GF-D8 (cell line): ENCODE results near the gene EP400.
"Not testable (repeated sequence)": the region's sequence is repeated elsewhere in the genome, so short reads cannot be mapped to it uniquely, and the experiment has no call there.

Experiments
- DNase-seq: peaks from one replicate; lab custom pipeline; 2025; lab: John Stamatoyannopoulos, UW

Gene EP400

GRCh38 chr12:131950182-131950913 is 606 bp downstream of the EP400 start:
- no peak for DNase-seq

GRCh38 chr12:131953810-131954209 is 4.1 kb downstream of the EP400 start:
- not testable (repeated sequence) for DNase-seq

DNA sequence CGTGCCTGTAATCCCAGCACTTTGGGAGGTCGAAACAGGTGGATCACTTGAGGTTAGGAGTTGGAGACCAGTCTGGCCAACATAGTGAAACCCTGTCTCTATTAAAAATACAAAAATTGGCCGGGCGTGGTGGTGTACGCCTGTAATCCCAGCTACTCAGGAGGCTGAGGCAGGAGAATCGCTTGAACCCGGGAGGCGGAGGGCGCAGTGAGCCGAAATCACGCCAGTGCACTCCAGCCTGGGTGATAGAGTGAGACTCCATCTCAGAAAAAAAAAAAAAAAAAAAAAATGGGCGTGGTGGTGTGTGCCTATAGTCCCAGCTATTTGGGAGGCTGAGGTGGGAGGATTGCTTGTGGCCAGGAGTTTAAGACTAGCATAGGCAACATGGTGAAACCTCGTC is 4.7 kb downstream of the EP400 start:
- not testable (repeated sequence) for DNase-seq

DNA sequence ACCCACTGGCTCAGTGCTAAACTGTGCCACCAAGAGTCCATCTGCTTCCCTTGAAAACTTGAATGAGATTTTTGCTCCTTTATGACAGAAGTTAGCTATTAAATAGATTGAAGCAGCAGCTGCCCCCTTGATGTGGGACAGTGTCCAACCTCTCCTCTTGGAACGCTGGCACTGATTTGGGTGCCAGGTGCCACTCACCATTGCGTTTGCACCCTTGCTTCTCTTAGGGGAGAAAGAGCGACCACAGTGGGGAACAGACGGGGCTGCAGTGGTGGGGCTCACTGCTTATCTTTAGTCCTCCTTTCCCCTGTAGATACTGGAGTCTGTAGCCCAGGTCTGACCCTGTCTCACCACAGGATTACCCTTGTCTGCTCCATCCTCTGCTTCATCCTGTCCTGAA is 9.4 kb downstream of the EP400 start:
- no peak for DNase-seq

DNA sequence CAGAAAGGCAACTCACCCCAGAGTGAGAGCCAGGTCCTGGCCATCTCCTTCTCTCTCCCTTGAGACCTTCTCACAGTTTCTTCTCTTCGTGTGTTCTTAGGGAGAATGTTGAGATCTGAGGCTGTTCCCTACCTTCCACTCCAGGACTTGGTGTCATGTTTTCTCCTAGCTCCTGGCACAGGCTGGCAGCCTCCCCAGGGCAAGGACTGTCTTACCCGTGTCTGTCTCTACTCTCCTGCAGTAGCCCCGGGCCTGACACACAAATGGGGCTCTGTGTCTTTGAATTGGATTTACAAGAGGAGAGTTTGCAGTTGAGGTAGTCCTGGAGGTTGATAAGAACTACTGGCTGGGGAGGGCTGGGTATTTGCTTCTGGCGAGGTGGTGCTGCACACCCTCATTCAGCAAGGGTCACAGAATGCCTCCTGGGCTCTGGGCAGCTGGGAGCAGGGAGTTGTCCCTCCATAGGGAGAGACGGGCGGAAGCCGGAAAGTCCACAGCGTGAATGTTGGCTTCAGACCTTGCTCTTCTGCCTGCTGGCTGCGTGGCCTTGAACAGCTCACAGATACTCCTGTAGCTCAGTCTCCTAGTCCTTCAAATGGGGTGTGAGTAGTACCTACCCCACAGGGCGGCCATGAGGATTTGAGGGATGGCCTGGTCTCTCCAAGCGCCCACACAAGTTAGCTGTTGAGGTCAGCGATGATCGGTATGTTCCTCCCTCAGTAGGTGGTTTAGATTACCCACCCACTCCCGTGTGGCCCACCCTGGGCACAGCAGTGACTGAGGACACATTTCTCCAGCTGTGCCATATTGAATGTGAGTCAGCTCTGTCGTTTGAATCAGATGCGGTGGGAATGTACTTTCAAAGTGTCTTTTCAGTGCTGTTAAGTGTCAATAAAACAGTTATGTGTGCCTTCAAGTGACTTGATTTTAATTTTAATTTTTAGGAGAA is 10.2 kb downstream of the EP400 start:
- no peak for DNase-seq

DNA sequence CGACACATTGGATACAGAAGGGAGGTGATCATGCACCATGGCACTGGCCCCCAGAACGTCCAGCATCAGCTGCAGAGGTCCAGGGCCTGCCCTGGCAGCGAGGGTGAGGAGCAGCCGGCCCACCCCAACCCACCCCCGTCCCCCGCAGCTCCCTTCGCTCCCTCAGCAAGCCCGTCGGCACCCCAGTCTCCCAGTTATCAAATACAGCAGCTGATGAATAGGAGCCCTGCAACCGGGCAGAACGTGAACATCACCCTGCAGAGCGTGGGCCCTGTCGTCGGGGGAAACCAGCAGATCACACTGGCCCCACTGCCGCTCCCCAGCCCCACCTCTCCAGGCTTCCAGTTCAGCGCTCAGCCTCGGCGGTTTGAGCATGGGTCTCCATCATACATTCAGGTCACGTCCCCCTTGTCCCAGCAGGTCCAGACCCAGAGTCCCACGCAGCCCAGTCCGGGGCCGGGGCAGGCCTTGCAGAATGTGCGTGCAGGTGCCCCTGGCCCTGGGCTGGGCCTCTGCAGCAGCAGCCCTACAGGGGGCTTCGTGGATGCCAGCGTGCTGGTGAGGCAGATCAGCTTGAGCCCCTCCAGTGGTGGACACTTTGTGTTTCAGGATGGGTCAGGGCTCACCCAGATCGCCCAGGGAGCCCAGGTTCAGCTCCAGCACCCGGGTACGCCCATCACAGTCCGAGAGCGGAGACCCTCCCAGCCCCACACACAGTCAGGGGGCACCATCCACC is 11.0 kb downstream of the EP400 start:
- not testable (repeated sequence) for DNase-seq

DNA sequence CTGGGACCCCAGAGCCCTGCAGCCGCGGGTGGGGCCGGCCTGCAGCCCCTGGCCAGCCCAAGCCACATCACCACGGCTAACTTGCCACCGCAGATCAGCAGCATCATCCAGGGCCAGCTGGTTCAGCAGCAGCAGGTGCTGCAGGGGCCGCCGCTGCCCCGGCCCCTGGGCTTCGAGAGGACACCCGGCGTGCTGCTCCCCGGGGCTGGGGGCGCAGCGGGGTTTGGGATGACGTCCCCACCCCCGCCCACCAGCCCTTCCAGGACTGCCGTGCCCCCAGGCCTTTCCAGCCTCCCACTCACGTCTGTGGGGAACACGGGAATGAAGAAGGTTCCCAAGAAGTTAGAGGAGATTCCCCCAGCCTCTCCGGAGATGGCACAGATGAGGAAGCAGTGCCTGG is 11.6 kb downstream of the EP400 start:
- DNase-seq, result not testable (repeated sequence)

GRCh38 chr12:131962069-131962468 is 12.3 kb downstream of the EP400 start:
- DNase-seq, result no peak

DNA sequence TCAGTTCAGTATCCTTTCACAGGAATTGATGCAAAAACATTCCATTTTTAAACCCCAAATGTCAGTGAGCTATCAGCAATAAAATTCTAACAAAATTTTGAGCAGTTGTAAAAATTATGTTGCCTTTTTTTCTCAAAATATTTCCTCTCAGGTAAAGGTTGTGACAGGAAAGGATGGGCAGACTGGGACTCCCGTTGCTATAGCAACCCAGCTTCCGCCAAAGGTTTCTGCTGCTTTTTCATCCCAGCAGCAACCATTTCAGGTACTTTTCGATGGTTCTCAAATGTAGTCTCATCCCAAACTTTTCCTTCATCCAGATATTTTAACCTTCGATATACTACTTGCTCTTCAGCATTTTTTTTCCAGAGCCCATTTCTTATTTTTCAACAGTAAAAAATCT is 13.6 kb downstream of the EP400 start:
- no peak for DNase-seq

DNA sequence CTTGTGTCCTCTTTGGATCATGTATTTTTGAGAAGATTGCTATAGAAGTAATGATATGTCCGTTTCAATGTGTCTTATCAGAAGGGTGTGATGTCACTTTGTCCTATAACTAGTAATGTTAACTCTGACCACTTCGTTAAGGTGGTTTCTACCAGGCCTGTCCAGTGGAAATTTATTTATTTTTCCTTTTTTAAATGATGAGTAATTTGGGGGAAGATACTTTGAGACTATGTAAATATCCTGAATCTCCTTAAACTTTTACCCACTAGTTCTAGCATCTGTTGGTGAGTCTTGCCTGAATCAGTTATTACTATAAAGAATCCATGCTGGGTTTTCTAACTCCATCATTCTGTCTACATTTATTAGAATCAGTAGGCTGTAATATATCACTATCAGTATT is 15.3 kb downstream of the EP400 start:
- no peak for DNase-seq

- no peak for DNase-seq
Observed at GRCh38 chr12:131971226-131971625, 21.5 kb downstream of the EP400 start.

GRCh38 chr12:131975228-131975627 is 25.5 kb downstream of the EP400 start:
- no peak for DNase-seq

- DNase-seq, result no peak
Observed at GRCh38 chr12:131979606-131980005, 29.9 kb downstream of the EP400 start.

DNA sequence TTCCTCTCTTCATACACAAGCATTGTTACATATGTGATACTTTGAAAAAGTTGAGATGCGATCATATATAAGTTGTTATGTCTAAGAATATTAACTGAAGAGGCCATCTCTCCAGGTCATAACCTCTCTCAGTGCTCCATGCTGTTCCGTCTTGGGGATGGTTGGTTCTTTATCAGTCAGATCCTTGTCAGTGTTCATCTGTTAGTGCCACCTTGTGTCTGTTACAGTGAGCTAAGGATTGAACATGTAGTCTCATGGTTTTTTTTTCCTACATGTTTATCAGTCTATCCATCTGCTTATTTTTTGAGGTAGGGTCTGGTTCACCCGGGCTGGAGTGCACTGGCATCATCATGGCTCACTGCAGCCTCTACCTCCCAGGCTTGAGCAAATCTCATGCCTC is 30.5 kb downstream of the EP400 start:
- no peak for DNase-seq

- DNase-seq, result no peak
Observed at GRCh38 chr12:131981388-131981787, 31.6 kb downstream of the EP400 start.

- DNase-seq, result no peak
Observed at GRCh38 chr12:131982041-131982440, 32.3 kb downstream of the EP400 start.

DNA sequence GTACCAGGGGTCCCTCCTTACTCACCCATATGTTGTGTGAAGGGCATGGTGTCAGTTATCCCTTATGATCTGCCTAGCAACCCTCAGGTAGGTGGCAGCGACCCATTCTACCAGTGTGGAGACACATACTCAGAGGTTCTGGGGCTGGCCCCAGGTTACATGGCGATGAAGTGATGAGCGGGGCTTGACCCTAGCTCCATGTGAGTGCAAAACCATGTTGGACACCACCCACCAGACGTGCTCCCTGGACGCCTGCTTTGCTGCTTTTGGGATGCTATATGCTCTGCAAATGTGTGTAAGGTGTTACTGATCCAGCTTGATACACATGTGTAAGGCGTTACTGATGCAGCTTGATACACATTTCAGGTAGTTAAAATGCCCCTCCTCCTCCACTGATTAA is 33.3 kb downstream of the EP400 start:
- no peak for DNase-seq

GRCh38 chr12:131983554-131983953 is 33.8 kb downstream of the EP400 start:
- no peak for DNase-seq

- no peak for DNase-seq
Observed at GRCh38 chr12:131984334-131984733, 34.6 kb downstream of the EP400 start.

DNA sequence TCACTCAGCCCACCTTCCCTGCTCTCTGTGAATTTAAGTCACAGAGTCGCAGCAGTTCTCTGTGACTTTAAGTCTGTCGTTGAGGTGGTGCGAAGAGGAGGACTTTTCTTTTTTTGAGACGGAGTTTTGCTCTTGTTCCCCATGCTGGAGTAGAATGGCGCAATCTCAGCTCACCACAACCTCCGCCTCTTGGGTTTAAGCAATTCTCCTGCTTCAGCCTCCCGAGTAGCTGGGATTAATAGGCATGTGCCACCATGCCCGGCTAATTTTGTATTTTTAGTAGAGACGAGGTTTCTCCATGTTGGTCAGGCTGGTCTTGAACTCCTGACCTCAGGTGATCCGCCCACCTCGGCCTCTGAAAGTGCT is 35.8 kb downstream of the EP400 start:
- peak; percentile 89 for DNase-seq

GRCh38 chr12:131986361-131986760 is 36.6 kb downstream of the EP400 start:
- no peak for DNase-seq

DNA sequence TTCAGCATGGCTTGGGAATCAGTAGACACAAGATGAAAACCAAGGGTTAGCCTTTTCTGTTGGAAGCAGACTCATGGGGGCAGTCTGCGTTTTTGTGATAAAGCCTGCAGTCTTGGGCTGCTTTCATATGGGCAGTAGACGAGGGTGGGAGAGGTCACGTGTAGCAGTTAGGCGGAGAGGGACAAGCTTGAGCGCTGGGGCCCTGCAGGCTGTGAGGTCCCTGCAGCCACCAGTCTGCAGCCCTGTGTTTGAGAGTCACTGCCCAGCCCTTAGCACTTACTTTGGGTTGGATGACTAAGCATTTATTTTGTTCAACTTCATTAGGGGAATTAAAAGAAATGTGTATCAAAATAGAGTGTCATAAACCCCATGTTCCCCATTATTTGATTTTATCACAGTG is 37.2 kb downstream of the EP400 start:
- DNase-seq, result no peak

- DNase-seq, result no peak
Observed at GRCh38 chr12:131987552-131987951, 37.8 kb downstream of the EP400 start.
